SKM-1 (cell line): Measurements from ENCODE around the gene PRRC2A.

Experiments used
- DNase-seq: peaks from one replicate; lab custom pipeline; 2025; ENCODE audit not compliant: unreplicated experiment; lab: John Stamatoyannopoulos, UW

PRRC2A gene

DNA sequence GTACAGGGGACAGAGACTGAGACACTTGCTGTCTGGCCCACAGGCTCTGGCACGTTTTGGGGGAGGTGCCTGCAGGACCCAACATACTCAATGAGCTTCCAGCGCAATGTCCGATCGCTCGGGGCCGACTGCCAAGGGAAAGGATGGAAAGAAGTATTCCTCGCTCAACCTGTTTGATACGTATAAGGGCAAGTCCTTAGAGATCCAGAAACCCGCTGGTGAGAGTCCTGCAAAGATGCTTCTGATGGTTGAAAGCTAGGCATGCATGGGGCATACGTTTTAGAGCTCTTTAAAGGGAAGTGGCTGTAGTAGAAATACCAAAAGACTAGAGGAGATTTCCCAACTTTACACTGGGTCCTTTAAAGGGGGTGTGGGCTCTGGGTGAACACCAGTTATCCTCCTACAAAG, 2.2 kb downstream of the PRRC2A start:
- peak; percentile 43 for DNase-seq

GRCh38 chr6:31624070-31624469, 3.6 kb downstream of the PRRC2A start:
- DNase-seq: no peak

- no peak for DNase-seq
Observed at GRCh38 chr6:31626952-31627351, 6.4 kb downstream of the PRRC2A start.

DNA sequence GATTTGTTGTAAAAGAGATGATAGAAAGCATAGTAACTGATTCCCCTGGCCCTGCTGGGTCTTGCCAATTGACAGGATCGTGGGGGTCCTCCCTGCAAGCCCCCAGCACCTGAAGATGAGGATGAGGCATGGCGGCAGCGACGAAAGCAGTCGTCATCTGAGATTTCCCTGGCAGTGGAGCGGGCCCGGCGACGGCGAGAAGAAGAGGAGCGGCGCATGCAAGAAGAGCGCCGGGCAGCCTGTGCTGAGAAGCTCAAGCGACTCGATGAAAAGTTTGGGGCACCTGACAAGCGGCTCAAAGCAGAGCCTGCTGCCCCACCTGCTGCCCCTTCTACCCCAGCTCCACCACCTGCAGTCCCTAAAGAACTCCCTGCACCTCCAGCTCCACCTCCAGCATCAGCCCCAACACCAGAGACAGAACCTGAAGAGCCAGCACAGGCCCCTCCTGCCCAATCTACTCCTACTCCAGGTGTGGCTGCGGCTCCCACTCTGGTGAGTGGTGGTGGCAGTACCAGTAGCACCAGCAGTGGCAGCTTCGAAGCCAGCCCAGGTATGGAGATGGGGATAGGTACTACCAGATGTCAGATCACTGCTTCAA, 7.3 kb downstream of the PRRC2A start:
- DNase-seq: no peak

DNA sequence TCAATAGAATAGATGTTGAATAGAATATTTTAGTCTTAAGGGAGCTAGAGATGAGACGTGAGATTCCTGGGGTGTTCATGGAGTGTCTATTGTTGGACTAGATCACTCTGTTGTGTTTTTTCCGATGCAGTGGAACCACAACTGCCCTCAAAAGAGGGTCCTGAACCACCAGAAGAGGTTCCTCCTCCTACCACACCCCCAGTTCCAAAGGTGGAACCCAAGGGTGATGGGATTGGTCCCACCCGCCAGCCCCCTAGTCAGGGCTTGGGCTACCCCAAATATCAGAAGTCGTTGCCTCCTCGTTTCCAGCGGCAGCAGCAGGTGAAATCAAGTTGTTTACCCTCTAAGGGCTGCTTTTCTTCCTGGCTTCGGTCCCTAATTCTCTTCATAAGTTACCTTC, 8.5 kb downstream of the PRRC2A start:
- no peak for DNase-seq

DNA sequence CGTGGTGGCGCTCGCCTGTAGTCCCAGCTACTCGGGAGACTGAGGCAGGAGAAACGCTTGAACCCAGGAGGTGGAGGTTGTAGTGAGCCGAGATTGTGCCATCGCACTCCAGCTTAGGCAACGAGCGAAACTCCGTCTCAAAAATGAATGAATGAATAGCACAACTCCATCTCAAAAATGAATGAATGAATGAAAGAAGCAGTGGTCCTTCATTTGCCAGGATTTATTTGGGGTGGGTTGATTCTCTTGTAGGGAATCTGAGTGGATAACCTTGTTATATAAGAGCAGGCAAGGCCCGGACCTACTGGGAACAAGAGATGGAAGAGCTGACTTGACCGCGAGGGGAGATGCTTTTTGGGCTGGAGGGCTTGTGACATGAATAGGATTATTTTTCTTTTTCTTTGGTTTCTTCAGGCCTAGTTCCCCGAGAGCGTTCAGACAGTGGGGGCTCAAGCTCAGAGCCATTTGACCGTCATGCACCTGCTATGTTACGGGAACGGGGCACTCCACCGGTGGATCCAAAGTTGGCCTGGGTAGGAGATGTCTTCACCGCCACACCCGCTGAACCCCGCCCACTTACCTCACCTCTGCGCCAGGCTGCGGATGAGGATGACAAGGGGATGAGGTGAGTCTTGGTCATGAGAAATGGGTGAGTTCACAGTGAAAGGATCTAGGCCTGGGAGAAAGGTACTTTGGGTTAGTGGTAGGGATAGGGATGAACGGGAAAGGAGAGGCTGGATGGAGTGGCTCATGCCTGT, 9.8 kb downstream of the PRRC2A start:
- no peak for DNase-seq

DNA sequence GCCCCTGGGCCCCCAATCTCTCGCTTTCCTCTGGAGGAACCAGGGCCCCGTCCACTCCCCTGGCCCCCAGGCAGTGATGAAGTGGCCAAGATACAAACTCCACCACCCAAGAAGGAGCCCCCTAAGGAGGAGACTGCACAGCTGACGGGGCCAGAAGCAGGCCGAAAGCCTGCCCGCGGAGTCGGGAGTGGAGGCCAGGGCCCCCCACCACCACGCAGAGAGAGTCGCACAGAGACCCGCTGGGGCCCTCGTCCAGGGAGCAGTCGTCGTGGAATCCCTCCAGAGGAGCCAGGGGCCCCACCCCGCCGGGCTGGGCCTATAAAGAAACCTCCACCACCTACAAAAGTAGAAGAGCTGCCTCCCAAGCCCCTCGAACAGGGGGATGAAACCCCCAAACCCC, 10.7 kb downstream of the PRRC2A start:
- DNase-seq: no peak

GRCh38 chr6:31631681-31632278, 11.3 kb downstream of the PRRC2A start:
- no peak for DNase-seq

DNA sequence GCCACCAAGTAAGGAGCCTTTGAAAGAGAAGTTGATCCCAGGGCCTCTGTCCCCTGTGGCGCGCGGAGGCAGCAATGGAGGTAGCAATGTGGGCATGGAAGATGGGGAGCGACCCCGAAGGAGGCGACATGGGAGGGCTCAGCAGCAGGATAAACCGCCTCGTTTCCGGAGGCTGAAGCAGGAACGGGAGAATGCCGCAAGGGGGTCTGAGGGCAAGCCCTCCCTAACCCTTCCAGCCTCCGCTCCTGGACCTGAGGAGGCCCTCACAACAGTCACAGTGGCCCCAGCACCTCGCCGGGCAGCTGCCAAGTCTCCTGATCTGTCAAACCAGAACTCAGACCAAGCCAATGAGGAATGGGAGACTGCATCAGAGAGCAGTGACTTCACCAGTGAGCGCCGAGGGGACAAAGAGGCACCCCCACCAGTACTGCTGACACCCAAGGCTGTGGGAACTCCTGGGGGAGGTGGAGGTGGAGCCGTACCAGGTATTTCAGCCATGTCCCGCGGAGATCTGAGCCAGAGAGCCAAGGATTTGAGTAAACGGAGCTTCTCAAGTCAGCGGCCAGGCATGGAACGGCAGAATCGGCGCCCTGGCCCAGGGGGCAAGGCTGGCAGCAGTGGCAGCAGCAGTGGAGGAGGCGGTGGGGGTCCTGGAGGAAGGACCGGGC, 11.9 kb downstream of the PRRC2A start:
- no peak for DNase-seq

- no peak for DNase-seq
Observed at GRCh38 chr6:31633447-31633846, 12.9 kb downstream of the PRRC2A start.

DNA sequence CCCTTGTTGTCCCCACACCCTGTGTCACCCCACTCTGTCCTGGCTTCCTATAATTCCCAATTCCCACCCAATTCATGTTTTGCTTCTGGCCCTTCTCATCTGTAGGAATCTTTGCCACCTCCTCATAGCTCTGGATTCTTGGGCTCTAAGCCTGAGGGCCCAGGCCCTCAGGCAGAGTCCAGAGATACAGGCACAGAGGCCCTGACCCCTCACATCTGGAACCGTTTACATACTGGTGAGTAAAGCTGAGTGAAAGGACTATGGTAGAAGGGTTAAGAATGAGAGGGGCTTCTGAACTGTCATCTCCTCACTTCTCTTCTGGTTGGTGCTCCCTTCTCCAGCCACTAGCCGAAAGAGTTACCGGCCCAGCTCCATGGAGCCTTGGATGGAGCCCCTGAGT, 13.6 kb downstream of the PRRC2A start:
- no peak for DNase-seq

DNA sequence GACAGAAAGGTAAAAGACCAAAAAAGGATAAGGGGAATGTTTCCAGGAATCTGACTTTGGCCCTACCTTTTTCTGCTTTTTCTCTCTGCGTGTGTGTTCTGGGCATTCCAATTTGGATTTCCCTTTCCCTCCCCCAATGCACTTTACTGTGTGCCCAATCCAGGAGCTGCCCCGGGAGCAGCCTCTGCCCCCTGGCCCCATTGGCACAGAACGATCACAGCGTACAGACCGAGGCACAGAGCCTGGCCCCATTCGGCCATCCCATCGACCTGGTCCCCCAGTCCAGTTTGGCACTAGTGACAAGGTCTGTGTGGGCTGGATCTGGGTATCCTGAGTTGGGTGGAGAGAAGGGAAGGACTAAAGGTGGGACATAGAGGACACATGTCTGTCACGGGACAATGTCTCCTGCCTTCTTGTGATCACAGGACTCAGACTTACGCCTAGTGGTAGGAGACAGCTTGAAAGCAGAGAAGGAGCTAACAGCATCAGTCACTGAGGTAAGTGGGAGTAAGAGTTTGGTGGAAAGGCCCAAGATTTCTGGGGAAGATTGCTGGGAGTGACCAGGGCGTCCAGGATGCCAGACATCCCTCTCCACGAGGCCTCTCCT, 14.6 kb downstream of the PRRC2A start:
- DNase-seq: no peak

DNA sequence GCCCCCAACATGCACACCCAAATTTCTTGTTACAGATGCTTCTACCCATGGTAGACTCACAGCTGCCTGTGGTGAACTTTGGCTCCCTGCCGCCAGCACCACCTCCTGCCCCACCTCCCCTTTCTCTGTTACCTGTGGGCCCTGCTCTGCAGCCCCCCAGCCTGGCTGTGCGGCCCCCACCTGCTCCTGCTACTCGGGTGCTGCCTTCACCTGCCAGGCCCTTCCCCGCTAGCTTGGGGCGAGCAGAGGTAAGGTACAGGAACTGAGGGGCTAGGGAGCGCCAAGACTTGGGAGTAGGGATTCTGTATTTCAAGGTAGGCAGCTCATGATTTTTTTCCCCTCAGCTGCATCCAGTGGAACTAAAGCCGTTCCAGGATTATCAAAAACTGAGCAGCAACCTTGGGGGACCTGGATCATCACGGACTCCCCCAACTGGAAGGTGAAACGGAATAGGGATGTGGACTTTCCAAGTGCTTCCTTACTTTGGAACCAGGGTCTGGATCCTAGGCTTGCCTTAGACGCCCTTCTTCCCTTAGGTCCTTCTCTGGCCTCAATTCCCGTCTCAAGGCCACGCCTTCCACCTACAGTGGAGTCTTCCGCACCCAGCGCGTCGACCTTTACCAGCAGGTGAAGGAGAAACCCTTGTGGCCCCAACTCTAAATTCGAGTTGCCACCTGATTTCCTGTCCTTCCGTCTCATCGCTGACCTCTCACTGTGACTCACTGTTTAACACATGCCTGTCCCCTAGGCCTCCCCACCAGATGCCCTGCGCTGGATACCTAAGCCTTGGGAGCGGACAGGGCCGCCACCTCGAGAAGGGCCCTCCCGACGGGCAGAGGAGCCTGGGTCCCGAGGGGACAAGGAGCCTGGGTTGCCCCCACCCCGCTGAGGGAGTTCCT, 16.4 kb downstream of the PRRC2A start:
- DNase-seq: no peak

GRCh38 chr6:31639043-31639442, 18.5 kb downstream of the PRRC2A start:
- DNase-seq: no peak

GRCh38 chr6:31639449-31639861, 18.9 kb downstream of the PRRC2A start:
- DNase-seq: no peak

GRCh38 chr6:31640612-31641011, 20.1 kb downstream of the PRRC2A start:
- DNase-seq: no peak

GRCh38 chr6:31641370-31641769, 20.9 kb downstream of the PRRC2A start:
- DNase-seq: no peak

DNA sequence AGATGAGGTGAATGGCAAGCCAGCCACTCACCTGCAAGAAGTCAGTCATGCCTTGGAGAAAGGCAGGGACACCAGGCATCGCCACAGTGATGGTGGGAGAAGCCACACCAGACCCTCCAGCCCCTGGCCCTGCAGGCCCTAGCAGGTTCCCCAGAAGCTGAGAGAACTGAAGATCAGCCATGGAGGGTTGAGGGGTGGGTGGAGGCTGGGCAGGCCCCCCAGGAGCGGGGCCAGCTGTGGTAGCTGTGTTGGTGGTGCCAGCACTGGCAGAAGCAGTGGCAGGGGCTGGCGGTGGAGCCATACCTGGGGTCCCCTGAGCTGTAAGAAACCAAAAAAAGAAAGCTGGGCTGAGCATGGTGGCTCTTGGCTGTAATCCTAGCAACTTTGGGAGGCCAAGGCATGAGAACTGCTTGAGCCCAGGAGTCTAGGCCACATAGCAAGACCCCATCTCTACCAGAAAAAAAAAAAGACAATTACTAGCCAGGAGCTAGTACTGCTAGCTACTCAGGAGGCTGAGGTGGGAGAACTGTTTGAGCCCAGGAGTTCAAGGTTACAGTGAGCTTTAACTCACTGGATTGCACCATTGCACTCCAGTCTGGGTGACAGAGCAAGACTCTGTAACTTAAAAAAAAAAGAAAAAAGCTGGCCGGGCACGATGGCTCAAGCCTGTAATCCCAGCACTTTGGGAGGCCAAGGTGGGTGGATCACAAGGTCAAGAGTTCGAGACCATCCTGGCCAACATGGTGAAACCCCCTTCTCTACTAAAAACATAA, 22.5 kb downstream of the PRRC2A start:
- no peak for DNase-seq

GRCh38 chr6:31643818-31644454, 23.4 kb downstream of the PRRC2A start:
- no peak for DNase-seq
